ENCODE measurements around the gene CIDEA. TPM values are rescaled to one million over a fixed set of nuclear protein-coding genes. Genes with fewer than 3 reads are reported as not detected.

The CIDEA gene
- total RNA-seq, 1 donor from 2014 or later = not detected

- Histone ChIP-seq H3K36me3 (no peaks in the 10 kb centered on the region), H3K4me1 (peaks cover 2% of the 10 kb centered on the region), H3K4me3 (no peak overlapping the region), H3K27me3 (peaks cover 17% of the 10 kb centered on the region), H3K27ac (no peak overlapping the region), H3K9me3 (no peaks in the 10 kb centered on the region)
- DNase-seq = peak; percentile 55
- no peak for TF ChIP-seq CTCF (IDR thresholded peaks at IDR 0.05)
- intact Hi-C loops (cut with DNase I) = no loop called here
- no peak for ATAC-seq
Observed at GRCh38 chr18:12293831-12294230, 39.7 kb downstream of the CIDEA start.

- H3K36me3 ChIP-seq = no peaks in the 10 kb centered on the region
- H3K27ac ChIP-seq = no peak overlapping the region
- no peaks in the 10 kb centered on the region for H3K4me1 ChIP-seq
- no peaks in the 10 kb centered on the region for H3K9me3 ChIP-seq
- no peak for ATAC-seq
- peaks cover 2% of the 10 kb centered on the region for H3K27me3 ChIP-seq
- intact Hi-C loops (cut with DNase I) = no loop called here
- no peak overlapping the region for H3K4me3 ChIP-seq
- TF ChIP-seq CTCF (IDR thresholded peaks at IDR 0.05) = no peak
- no peak for DNase-seq
Observed at GRCh38 chr18:12295389-12296086, 41.4 kb downstream of the CIDEA start.

GRCh38 chr18:12296087-12296403, 41.9 kb downstream of the CIDEA start:
- Histone ChIP-seq H3K9me3 (no peaks in the 10 kb centered on the region), H3K27ac (no peak overlapping the region), H3K4me3 (no peak overlapping the region), H3K4me1 (no peaks in the 10 kb centered on the region), H3K27me3 (no peaks in the 10 kb centered on the region), H3K36me3 (no peaks in the 10 kb centered on the region)
- no peak for TF ChIP-seq CTCF (IDR thresholded peaks at IDR 0.05)
- intact Hi-C loops (cut with DNase I) = no loop called here
- peak; percentile 39 for DNase-seq
- peak; percentile 14 for ATAC-seq

GRCh38 chr18:12296457-12296856, 42.3 kb downstream of the CIDEA start:
- no peaks in the 10 kb centered on the region for H3K36me3 ChIP-seq
- no peaks in the 10 kb centered on the region for H3K4me1 ChIP-seq
- intact Hi-C loops (cut with DNase I) = no loop called here
- no peaks in the 10 kb centered on the region for H3K9me3 ChIP-seq
- no peak for TF ChIP-seq CTCF (IDR thresholded peaks at IDR 0.05)
- ATAC-seq (no peak), DNase-seq (peak; percentile 39)
- H3K4me3 ChIP-seq = no peak overlapping the region
- no peak overlapping the region for H3K27ac ChIP-seq
- no peaks in the 10 kb centered on the region for H3K27me3 ChIP-seq

- H3K4me3 ChIP-seq = no peak overlapping the region
- no peaks in the 10 kb centered on the region for H3K4me1 ChIP-seq
- intact Hi-C loops (cut with DNase I) = no loop called here
- no peak for ATAC-seq
- H3K9me3 ChIP-seq = no peaks in the 10 kb centered on the region
- no peak for DNase-seq
- no peak overlapping the region for H3K27ac ChIP-seq
- no peaks in the 10 kb centered on the region for H3K27me3 ChIP-seq
- TF ChIP-seq CTCF (IDR thresholded peaks at IDR 0.05) = no peak
- H3K36me3 ChIP-seq = no peaks in the 10 kb centered on the region
Observed at GRCh38 chr18:12299862-12300261, 45.7 kb downstream of the CIDEA start.
